Measurements from ENCODE around the gene TMEM44. TPM values are rescaled to one million over a fixed set of nuclear protein-coding genes. Genes with fewer than 3 reads are reported as not detected.
A peak's percentile ranks its signal among the peaks of the same experiment; 100 is the strongest.
"Not testable (repeated sequence)": the region's sequence is repeated elsewhere in the genome, so short reads cannot be mapped to it uniquely, and the experiment has no call there.

TMEM44 gene
- total RNA-seq, 1 donor from 2014 or later, result 76.5 TPM

DNA sequence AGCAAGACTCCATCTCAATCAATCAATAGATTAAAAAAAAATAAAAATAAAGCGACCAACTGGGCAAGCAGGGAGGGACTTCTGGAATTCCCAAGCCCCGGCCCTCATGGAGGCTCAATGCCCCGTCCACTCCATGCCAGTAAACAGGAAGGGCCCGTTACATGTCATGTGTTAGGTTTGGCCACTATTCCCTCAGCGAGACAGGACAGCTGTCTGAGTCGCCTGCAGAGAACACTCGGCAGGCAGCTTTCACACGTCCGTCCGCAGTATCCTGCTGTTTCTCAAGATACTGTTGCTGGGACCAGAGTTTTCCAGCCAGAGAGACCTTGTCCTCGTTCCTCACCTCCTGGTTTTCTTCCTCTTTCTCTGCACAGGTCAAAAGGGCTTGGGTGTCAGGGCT, 18.0 kb downstream of the TMEM44 start:
- no peak for DNase-seq (ENCODE audit: extremely low read depth, low read depth, low spot score)

DNA sequence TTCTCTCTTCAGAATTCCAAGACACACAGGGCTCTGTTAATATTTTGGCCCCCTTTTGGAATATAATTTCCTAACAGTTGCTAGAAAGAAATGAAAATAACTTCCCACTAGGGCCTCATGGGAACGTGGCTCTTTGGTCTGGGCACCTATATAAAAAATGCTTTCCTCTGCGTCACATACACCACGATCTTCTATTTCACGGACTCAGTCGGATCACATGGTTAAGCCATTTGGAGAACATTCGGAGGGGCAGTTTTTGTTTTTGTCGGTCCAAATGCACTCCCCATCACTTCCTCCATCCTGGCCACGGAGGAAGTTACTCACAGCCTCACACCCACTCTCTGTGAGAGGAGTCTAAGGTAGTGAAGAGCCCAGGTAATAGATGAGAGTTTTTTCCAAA, 21.0 kb downstream of the TMEM44 start:
- no peak for DNase-seq (ENCODE audit: extremely low read depth, low read depth, low spot score)

DNA sequence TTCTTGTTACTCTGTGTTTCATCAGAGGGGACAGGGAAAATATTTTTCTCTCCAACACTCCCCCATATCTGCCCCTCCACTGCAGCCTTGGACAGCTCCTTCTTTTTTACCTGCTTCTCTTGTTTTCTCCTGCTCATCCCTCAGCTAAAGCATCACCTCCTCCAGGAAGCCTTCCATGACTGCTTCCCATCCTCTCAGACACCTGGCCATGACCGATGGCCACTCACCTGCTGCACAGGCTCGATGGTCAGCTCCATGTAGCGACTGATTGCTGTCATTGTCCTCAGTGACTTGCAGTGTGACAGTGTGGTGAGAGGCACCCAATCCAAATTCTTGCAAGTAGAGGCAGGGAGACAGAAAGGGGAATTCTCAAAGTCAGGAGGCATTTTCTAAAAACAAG, 22.5 kb downstream of the TMEM44 start:
- no peak for DNase-seq (ENCODE audit: extremely low read depth, low read depth, low spot score)

DNA sequence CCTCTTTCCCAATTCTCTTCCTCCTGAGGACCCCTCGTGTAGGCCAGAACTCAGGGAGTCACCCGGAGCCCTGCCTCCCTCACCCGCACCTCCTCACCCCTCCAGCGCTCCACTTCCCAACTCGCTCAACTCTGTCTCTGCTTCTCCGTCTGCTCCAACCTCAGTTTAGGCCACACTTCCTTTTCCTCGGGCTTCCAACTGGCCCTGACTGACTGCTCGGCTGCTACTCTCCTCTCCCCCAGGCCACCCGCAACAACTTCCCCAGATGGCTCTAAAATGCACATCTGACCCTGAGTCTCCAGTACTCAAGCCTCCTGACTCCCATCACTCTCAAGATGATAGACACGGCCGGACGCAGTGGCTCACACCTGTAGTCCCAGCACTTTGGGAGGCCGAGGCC, 23.6 kb downstream of the TMEM44 start:
- no peak for DNase-seq (ENCODE audit: extremely low read depth, low read depth, low spot score)

DNA sequence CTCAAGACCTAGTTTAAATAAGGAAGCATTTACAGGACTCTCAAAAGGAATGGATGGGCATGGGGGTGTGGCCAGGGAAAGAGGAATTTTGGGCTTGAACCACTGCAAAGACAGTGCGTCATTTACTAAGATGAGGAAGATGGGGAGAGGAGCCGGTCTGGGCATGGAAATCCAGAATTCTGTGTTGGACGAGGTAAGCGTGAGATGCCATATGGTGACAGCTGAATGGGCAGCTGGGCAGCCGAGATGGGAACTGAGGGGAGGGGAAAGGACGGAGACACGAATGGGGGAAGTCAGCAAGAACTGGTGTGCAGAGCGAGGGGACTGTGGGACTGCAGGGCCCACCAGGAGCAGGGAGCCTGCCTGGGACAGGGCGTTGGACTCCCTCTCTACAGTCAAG, 24.2 kb downstream of the TMEM44 start:
- DNase-seq (ENCODE audit: extremely low read depth, low read depth, low spot score), result no peak

DNA sequence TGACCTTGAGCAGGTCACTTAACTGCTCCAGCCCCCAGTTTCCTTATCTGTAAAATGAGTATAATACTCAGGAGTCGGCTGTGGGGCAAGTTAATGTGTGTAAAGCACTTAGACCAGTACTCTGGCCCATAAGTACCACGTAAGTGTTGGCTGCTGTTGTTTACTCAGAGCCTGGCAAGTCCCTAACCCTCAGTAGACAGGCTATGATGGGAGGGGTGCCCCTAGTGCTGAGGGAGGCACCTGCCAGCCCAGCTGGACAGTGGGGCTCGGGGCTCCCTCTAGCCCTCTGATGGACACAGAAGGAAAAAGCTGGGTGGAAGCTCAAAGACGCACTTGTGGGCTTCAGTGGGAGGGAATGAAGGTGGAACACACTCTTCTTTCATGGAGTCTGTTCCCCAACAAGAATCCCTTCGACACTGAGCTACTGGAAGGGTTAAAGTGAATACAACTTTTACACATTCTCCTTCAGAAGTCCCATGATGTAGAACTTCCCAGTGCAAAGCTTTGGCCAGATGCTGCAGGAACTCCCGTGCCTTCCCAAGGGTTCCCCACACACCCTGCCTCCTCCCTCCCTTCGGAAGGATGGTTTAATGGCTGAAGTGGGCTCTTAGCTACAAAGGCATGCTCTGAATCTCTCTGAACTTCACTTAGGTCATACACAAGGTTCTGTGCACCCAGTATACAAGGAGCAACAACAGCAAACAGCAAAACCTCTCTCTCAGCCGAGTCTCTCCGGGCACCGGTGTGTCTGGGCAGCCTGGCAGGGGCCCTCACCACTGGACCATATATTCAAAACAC, 25.4 kb downstream of the TMEM44 start:
- no peak for DNase-seq (ENCODE audit: extremely low read depth, low read depth, low spot score)

DNA sequence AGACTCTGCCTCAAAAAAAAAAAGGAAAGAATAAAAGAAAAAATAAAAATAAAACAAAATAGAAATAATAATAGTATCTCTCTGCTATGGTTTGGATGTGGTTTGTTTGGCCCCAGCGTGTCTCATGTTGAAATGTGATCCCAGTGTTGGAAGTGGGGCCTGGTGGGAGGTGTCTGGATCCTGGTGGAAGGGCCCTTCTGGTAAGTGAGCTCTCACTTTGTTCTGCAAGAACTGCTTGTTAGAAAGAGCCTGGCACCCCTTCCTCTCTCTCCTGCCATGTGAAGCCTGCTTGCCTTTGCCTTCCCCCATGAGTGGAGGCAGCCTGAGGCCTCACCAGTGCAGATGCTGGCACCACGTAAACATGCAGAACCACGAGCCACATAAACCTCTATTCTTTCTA, 26.3 kb downstream of the TMEM44 start:
- no peak for DNase-seq (ENCODE audit: extremely low read depth, low read depth, low spot score)

DNA sequence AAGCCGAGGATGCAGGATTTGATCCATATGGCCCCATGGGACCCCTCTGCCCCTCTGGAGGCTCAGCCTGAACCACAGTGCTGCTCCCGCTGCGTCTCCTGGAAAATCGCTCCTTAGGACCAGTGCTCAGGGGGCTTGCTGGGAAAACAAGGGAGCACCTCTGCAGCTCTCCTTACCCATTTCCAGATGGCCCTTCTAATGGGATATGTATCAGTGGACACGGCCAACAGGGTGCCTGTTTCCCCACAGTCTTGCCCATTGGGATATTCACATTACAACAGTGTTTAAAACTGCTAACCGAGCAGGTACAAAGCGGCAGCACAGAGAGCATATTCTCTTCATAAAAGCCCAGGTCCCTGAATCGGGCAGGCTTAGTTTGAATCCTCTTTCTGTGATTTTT, 27.1 kb downstream of the TMEM44 start:
- no peak for DNase-seq (ENCODE audit: extremely low read depth, low read depth, low spot score)

DNA sequence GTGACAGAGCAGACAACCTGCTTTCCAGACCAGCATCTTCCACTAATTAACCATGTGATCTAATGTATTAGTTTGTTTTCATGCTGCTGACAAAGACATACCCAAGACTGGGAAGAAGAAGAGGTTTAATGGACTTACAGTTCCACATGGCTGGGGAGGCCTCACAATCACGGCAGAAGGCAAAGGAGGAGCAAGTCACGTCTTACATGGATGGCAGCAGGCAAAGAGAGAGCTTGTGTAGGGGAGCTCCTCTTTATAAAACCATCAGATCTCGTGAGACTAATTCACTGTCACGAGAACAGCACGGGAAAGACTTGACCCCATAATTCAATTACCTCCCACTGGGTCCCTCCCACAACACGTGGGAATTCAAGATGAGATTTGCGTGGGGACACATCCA, 27.9 kb downstream of the TMEM44 start:
- DNase-seq (ENCODE audit: extremely low read depth, low read depth, low spot score), result not testable (repeated sequence)

DNA sequence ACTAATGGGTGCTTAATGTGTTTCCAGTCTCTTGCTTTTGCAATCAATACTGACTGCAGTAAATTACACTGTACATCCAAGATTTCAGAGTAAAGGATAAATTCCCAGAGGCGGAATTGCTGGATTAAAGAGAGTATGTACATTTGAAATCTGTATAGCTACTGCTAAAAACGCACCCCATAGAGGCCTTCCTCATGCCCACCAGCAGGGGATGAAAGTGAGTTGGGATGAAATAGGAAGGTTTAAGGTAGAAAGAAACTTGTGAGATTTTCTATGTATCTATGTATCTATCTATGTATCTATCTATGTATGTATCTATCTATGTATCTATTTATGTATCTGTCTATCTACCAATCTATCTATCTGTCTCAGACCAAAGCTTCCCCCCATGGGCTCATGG, 28.4 kb downstream of the TMEM44 start:
- DNase-seq (ENCODE audit: extremely low read depth, low read depth, low spot score), result no peak

DNA sequence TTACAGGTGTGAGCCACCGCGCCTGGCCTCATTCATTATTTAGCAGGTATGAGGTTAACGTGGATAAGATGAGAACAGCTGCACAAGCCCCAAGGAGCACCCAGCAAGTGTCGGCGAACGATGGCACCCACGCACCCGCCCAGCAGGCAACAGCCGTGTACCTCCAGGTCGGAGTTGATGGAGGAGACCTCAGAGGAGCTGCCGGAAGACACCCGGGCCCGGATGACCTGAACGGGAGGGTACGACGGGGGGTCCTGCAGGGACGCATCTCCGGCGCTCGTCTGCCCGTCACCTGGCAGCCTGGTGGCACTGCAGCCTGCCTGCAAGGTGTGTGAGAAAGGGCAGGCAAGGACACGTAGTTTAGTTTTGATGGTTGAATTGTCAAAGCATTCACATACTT, 29.1 kb downstream of the TMEM44 start:
- no peak for DNase-seq (ENCODE audit: extremely low read depth, low read depth, low spot score)

DNA sequence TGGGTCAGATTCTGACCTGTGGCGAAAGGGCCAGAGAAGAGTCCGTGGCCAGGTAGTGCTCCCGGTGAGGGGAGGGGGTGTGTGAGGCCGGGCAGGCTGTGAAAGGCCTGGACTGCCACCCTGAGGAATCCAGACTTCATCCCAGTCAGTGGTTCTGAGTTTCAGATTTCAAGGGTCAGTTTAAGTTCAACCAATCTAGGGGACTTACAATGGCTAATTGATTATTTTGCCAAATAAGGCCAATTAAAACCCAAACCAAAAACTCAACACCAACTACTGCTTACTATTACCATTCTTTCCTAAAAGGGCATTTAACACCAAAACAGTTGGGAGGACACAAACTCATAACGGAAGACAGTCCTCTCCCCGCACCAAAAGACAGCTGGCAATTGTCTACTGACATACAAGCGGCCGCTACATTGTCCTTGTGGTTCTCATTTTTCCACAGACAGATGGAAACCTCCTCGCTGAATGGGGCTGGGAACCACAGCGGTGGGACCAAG, 30.5 kb downstream of the TMEM44 start:
- no peak for DNase-seq (ENCODE audit: extremely low read depth, low read depth, low spot score)

DNA sequence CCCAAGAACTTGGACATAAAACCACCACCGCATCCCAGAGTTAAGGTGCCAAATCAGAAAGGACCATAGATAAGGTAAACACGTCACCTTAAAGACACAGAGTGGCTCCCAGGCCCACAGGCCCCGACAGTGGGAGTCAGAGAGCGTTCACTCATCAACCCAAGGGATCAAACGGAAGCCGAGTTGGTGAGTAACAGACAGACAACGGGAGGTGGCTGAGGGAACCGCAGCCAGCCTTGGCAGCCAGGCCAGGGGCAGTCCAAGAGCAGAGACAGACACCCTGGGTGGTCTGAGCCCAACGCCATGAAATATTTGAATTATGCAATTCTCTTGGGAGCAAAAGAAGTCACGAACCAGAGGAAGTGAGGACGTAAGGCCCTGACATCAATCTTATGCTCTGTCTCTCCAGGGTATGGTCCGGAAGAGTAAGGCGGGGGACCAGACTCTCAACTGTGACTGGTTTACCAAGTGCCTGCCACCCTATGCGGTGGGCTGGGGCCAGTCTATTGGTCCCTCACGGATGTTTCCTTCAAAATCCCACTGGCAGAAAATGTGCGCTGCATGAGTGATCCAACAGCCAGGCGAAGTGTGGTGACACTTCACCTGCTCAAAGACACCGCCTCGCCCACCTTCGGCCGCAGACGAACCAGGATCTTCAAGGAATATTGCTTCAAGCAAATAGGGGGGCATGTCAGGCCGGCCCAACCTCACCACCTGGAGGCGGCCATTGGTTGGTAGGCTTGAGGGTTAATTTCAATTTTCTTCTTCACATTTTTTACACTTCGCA, 34.3 kb downstream of the TMEM44 start:
- DNase-seq (ENCODE audit: extremely low read depth, low read depth, low spot score), result no peak

DNA sequence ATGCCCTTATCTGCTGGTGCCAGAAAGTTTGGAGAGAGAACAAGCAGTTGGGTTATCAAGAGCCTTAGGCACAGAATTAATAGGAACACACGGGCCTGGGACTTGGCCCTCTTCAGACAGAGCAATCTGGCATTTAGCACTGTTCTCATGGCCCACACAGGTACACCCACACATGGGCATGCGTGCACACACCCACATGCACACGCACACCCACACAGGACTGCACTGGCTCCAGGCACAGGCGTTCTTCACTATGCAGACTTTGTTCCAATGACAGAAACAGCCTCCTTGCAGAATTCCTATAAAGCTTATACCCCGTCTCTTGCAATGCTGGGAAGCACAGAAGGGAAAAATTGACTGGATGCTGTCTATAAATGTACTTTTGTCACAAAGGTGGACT, 36.3 kb downstream of the TMEM44 start:
- DNase-seq (ENCODE audit: extremely low read depth, low read depth, low spot score), result no peak

DNA sequence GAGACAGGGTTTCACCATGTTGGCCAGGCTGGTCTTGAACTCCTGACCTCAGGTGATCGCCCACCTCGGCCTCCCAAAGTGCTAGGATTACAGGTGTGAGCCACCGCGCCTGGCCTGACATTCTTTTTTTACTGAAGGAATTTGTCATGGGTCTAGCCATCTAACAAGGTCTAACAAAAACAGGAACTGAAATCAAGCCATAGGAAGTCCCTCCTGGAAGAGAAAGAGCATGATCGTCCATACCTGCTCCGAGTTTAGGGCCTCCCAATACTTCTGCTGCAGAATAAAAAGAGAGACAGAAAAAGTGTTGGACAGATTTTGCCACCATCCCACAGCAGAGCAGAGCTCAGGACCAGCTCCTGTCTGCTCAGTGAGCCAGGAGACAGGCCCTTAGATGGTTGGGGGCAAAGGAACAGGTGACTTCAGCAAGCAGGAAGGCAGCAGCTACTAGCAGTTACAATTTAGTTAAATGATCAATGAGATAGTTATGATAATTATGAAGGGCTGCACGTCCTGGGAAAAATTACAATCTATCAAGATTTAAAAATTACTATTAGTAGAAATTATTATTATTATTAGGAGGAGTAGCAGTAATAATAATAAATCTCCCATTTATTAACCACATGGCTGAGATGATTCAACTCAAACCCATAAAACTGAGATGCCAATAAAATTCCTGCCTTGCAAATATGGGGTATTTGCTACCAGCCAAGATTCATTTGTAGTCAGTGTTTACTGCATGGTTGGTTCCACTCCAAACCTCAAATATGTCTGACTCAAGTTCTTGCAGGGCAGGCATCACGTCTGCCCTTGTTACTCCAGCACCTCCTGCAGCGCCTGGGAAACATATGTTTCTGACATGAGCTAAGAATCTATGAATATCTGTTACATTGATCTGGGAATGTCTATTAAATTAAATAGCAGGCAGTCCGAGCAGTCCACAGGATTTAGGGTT, 40.1 kb downstream of the TMEM44 start:
- no peak for DNase-seq (ENCODE audit: extremely low read depth, low read depth, low spot score)

DNA sequence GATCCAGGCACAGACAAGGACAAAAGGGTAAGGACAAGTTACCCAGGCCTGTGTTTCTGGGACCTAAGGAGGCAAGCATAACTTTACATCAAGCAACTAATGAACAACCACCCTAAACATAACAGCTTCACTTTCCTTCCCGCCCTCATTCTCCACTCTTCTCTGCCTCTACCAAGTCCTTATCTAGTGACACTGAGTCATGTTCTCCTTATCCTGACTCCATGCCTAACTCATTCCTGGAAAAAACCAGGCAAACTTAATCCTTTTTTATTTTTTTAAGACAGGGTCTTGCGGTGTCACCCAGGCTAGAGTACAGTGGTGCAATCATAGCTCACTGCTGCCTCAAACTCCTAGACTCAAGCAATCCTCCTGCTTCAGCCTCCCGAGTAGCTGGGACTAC, 44.5 kb downstream of the TMEM44 start:
- no peak for DNase-seq (ENCODE audit: extremely low read depth, low read depth, low spot score)

DNA sequence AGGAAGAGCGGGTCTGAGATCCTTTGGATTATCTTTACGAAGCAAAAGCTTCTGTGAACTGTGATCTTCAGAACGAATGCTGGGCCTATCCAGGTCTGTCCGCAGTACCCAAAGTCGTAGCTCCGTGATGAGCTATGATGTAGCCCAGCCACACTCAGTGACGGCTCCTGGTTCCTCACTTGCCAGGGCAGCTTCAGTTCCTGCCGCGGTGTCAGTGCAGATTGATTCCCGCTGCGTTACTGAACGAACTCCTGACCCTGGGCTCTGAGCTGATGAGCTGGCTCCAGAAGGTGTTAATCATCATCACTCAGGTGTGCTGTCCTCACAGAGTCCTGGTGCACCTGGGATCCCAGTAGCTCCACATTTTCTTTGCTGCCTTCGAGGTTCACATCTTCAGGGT, 45.0 kb downstream of the TMEM44 start:
- DNase-seq (ENCODE audit: extremely low read depth, low read depth, low spot score), result no peak

DNA sequence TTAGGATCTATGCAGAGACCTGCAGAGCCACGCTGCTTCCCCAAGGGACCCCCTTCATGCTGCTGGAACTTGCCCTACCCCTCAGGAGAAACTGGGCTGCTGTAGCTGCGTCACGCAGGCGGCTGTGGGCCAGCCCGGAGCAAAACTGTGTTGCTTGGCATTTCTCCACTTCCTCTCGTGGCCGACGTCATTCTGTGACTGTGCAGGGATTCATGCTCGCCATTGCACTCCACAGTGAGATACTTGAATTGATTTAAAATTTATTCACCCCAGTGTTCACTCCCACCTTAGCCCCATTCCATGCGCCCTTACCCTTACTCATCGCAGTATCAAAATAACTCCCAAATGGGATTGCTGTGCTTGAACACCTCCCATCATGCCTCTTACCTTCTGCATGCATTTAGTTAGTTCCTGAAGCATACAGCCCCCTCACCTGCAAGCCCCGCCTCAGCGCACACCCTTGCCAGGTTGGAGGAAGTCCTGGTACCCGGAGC, 45.7 kb downstream of the TMEM44 start:
- DNase-seq (ENCODE audit: extremely low read depth, low read depth, low spot score), result no peak

DNA sequence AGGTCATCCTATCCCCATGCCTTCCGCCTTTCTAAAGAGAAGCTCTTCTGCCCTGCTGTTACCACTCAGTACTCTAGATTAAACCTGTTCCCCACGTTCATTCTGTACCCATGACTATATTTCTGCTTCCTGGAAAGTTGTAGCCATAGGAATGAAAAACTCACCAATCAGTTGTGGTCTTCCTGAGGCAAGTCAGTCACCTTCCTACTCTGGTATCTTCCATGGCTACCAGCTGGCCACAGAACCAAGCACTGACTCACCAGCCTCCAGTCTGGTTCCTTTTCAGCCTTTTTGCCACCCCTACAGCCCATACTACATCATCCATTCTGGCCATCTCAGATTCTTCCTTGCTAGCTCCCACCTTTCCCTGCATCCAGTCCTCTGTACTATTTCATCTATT, 46.4 kb downstream of the TMEM44 start:
- no peak for DNase-seq (ENCODE audit: extremely low read depth, low read depth, low spot score)

DNA sequence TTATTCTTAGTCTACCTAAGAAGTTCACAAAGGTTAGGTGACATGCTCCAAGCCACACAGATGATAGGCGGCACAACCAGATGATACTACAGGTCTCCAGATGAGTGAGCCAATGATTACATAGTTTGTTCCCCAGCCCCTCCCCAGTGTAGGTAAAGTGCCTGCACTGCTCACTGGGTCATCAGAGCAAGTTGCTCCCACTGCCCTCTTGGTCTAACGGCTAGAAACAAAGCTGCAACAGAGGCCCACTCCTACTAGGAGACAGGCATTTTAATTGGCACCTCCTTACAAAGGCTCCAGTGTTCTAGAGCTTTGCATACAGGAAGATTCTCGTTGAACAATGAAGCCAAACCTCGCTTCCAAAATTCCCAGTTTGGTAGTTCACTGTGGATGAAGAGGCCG, 47.3 kb downstream of the TMEM44 start:
- DNase-seq (ENCODE audit: extremely low read depth, low read depth, low spot score), result no peak

DNA sequence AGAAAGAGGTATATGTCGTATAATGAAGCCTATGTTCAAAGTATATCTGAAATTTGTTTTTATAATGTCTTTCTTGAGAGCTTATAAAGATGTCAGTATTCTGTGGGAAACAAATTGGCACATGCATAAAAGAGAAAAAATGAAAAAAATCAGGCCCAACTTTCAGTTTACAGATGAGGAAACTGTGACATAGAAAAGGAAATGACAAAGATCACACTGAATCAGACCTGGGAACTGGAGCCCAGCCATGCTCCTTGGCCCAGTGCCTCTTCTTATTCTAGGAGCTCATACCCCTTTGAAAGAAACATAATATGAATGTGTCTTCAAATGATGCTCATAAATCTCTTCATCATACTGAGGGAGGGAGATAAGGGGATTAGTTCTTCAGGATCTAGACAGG, 48.4 kb downstream of the TMEM44 start:
- peak; percentile 76 for DNase-seq (ENCODE audit: extremely low read depth, low read depth, low spot score)
